GM18858 (cell line): ENCODE results near the gene ADGRL1.
"Not testable (repeated sequence)": the region's sequence is repeated elsewhere in the genome, so short reads cannot be mapped to it uniquely, and the experiment has no call there.

Source experiments
- ATAC-seq: cut with Tn5 transposase; IDR thresholded peaks from one replicate; pipeline ENCODE4 v1.9.1; 2021; ENCODE audit not compliant: unreplicated experiment

Gene ADGRL1

GRCh38 chr19:14164082-14164481 lies 41.9 kb downstream of the ADGRL1 start:
- no peak for ATAC-seq

- no peak for ATAC-seq
These were observed 43.1 kb downstream of the ADGRL1 start for GRCh38 chr19:14162871-14163297.

GRCh38 chr19:14161305-14161704 lies 44.7 kb downstream of the ADGRL1 start:
- ATAC-seq = no peak

GRCh38 chr19:14160017-14160703 lies 45.8 kb downstream of the ADGRL1 start:
- ATAC-seq = no peak

- no peak for ATAC-seq
These were observed 46.9 kb downstream of the ADGRL1 start for GRCh38 chr19:14159059-14159458.

GRCh38 chr19:14158276-14159023 lies 47.5 kb downstream of the ADGRL1 start:
- ATAC-seq = no peak

- no peak for ATAC-seq
These were observed 48.8 kb downstream of the ADGRL1 start for GRCh38 chr19:14156971-14157717.

- no peak for ATAC-seq
These were observed 49.8 kb downstream of the ADGRL1 start for GRCh38 chr19:14156122-14156521.

GRCh38 chr19:14155371-14155770 lies 50.6 kb downstream of the ADGRL1 start:
- no peak for ATAC-seq

- ATAC-seq = no peak
These were observed 53.3 kb downstream of the ADGRL1 start for GRCh38 chr19:14152713-14153112.

- no peak for ATAC-seq
These were observed 55.0 kb downstream of the ADGRL1 start for GRCh38 chr19:14150770-14151661.

- no peak for ATAC-seq
These were observed 55.8 kb downstream of the ADGRL1 start for GRCh38 chr19:14150041-14150769.

- ATAC-seq = no peak
These were observed 56.4 kb downstream of the ADGRL1 start for GRCh38 chr19:14149509-14149994.

GRCh38 chr19:14148751-14149410 lies 57.1 kb downstream of the ADGRL1 start:
- no peak for ATAC-seq

- no peak for ATAC-seq
These were observed 58.0 kb downstream of the ADGRL1 start for GRCh38 chr19:14147797-14148605.

GRCh38 chr19:14146789-14147216 lies 59.2 kb downstream of the ADGRL1 start:
- ATAC-seq = no peak

GRCh38 chr19:14146169-14146568 lies 59.8 kb downstream of the ADGRL1 start:
- not testable (repeated sequence) for ATAC-seq

GRCh38 chr19:14145381-14145780 lies 60.6 kb downstream of the ADGRL1 start:
- no peak for ATAC-seq
